ENCODE data around the gene TEX54.

DNA sequence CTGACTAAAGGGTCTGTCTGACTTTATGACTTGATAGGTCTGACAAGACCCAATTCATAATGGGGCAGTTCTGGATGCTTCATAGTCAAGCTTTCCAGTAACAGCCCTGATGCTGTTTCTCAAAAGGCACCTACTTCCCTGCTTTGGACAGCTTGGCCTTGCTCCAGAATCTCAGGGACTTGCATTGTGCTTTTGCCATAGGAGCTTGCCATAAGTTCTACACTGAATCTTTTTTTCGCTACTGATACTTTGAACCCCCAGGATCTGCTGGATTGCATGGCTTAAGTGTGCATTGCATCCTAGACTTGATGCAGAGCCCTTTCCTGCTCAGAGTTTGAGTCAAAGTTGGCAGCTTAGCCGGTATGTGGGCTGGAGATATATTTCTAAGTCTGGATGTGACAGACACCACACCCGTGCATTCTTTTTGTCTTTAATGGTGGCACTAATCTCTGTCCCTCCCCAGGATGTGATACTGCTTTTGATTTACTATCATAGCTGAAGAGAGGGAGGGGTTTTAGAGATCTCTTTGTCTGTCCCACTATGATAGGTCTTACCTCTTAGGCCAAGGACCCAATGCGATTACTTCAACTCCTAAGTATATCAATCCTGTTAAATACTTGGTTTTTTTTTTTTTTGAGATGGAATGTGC, 31.2 kb upstream of the TEX54 start:
- TF ChIP-seq, protein P1, sequence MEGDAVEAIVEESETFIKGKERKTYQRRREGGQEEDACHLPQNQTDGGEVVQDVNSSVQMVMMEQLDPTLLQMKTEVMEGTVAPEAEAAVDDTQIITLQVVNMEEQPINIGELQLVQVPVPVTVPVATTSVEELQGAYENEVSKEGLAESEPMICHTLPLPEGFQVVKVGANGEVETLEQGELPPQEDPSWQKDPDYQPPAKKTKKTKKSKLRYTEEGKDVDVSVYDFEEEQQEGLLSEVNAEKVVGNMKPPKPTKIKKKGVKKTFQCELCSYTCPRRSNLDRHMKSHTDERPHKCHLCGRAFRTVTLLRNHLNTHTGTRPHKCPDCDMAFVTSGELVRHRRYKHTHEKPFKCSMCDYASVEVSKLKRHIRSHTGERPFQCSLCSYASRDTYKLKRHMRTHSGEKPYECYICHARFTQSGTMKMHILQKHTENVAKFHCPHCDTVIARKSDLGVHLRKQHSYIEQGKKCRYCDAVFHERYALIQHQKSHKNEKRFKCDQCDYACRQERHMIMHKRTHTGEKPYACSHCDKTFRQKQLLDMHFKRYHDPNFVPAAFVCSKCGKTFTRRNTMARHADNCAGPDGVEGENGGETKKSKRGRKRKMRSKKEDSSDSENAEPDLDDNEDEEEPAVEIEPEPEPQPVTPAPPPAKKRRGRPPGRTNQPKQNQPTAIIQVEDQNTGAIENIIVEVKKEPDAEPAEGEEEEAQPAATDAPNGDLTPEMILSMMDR (IDR thresholded peaks at IDR 0.05): no peak
- TF ChIP-seq POLR2AphosphoS5 (IDR thresholded peaks at IDR 0.05): no peak

Data from breast epithelium (tissue), 3 donors.